HepG2 (cell line): ENCODE data around the gene PRELP. TPM values are rescaled to one million over a fixed set of nuclear protein-coding genes. Genes with fewer than 3 reads are reported as not detected.

Experiments used
- ATAC-seq: fragments of 200-7000 bp; cut with Tn5 transposase; 3 replicates; pipeline ENCODE4 v1.9.1; 2020; ENCODE audit warnings: mild to moderate bottlenecking, moderate library complexity
- BruUV-seq: library from RNA; stranded (reverse); fragments of 400-500 nt; replicated peaks from 2 replicates; lab custom pipeline; 2021; lab: Mats Ljungman, UMichigan
- CTCF ChIA-PET: fragments of 300-600 bp; formaldehyde crosslinking; extraction: SDS; loops from one replicate; lab custom pipeline; 2021; ENCODE audit warnings: low total read pairs, inconsistent platforms, low intra/inter-chr PET ratio; lab: Yijun Ruan, JAX
- POLR2A ChIA-PET: fragments of 350-600 bp; sonication (Branson Sonifier 250); formaldehyde crosslinking; loops from one replicate; lab custom pipeline; 2020; ENCODE audit warnings: antibody characterized with exemption, inconsistent platforms; lab: Yijun Ruan, JAX
- DNase-seq: peaks from one replicate; pipeline ENCODE4 v3.0.0-alpha.2; 2015; ENCODE audit warnings: low spot score
- FAIRE-seq: peaks from 3 replicates; lab custom pipeline; 2011; peaks lifted over from hg19 to GRCh38; lab: Jason Lieb, UNC
- H2AFZ ChIP-seq: one replicate; pipeline ENCODE4 v1.6.1; 2011; ENCODE audit warnings: low read length, inconsistent platforms
- H3K27ac ChIP-seq: fragments of 300-600 bp; 3 replicates; pipeline ENCODE4 v1.8.0; 2011; ENCODE audit warnings: mixed run types, mild to moderate bottlenecking, mixed read lengths, low read length, inconsistent platforms; ENCODE audit not compliant: insufficient read depth; ENCODE audit errors: extremely low read length
- H3K27me3 ChIP-seq, 2 experiments: fragments of 200-600 bp in 1 of 2; 2 replicates in 1 of 2; 3 replicates in 1 of 2; pipeline versions ENCODE4 v1.6.0 to v1.8.0; 2011; ENCODE audit warnings: low read length in 2 of 2, mild to moderate bottlenecking in 2 of 2, moderate library complexity in 2 of 2, inconsistent platforms in 1 of 2; ENCODE audit not compliant: insufficient read depth in 2 of 2, control insufficient read depth in 1 of 2
- H3K36me3 ChIP-seq, 2 experiments: fragments of 200-600 bp in 1 of 2; replicated peaks in 1 of 2; 2 replicates in 1 of 2; 3 replicates in 1 of 2; pipeline versions ENCODE4 v1.5.1 to v1.8.0; 2011; ENCODE audit warnings: low read length in 2 of 2, inconsistent platforms in 1 of 2; ENCODE audit not compliant: insufficient read depth in 2 of 2, control insufficient read depth in 1 of 2
- H3K4me1 ChIP-seq: 2 replicates; pipeline ENCODE4 v1.5.1; 2012; ENCODE audit warnings: low read length, inconsistent platforms; ENCODE audit not compliant: insufficient read depth
- H3K4me2 ChIP-seq: 2 replicates; pipeline ENCODE4 v1.6.0; 2011; ENCODE audit warnings: low read depth, low read length, inconsistent platforms
- H3K4me3 ChIP-seq, 3 experiments: fragments of 200-600 bp in 1 of 3; sonication (generic), shearing (Covaris generic) in 1 of 3; replicated peaks in 1 of 3; 2 replicates each; pipeline ENCODE4 v1.5.1; 2011 to 2016; ENCODE audit warnings: low read length in 3 of 3, inconsistent platforms in 2 of 3, low read depth in 2 of 3, mild to moderate bottlenecking in 2 of 3, control low read depth in 1 of 3, mixed read lengths in 1 of 3; ENCODE audit not compliant: insufficient read depth in 1 of 3
- H3K79me2 ChIP-seq: one replicate; pipeline ENCODE4 v1.6.1; 2011; ENCODE audit warnings: low read length, inconsistent platforms; ENCODE audit not compliant: insufficient read depth
- H3K9ac ChIP-seq: 2 replicates; pipeline ENCODE4 v1.6.0; 2011; ENCODE audit warnings: mild to moderate bottlenecking, low read depth, low read length, inconsistent platforms; ENCODE audit not compliant: insufficient read depth
- H3K9me3 ChIP-seq: 2 replicates; pipeline ENCODE4 v1.5.1; 2012; ENCODE audit warnings: mild to moderate bottlenecking, low read length
- H4K20me1 ChIP-seq: 2 replicates; pipeline ENCODE4 v1.6.0; 2011; ENCODE audit warnings: inconsistent platforms, mild to moderate bottlenecking, low read length, moderate library complexity; ENCODE audit not compliant: insufficient read depth
- BHLHE40 ChIP-seq: IDR thresholded peaks from 2 replicates; pipeline ENCODE4 v1.6.1; 2011; ENCODE audit warnings: low read length, improper control_type of control experiment
- CREB1 ChIP-seq, 2 experiments: fragments of 450-650 bp in 1 of 2; IDR thresholded peaks; 2 replicates each; pipeline ENCODE4 v1.6.1; 2016 to 2017; ENCODE audit warnings: control low read depth in 1 of 2, mild to moderate bottlenecking in 1 of 2, missing compliant biosample characterization in 1 of 2, missing genetic modification characterization in 1 of 2
- HDAC6 ChIP-seq: fragments of 200-600 bp; sonication (generic); IDR thresholded peaks from 2 replicates; pipeline ENCODE4 v1.7.0; 2017; ENCODE audit warnings: mild to moderate bottlenecking, antibody characterized with exemption, low read length, low read depth
- MEF2D ChIP-seq: sonication (generic); formaldehyde crosslinking; IDR thresholded peaks from 2 replicates; pipeline ENCODE4 v1.5.1; 2020; ENCODE audit warnings: mild to moderate bottlenecking, missing genetic modification reagents
- SIN3A ChIP-seq: IDR thresholded peaks from 2 replicates; pipeline ENCODE4 v1.6.1; 2011; ENCODE audit warnings: low read depth, mild to moderate bottlenecking, control low read depth, low read length, borderline replicate concordance
- ZNF510 ChIP-seq: sonication (generic); formaldehyde crosslinking; IDR thresholded peaks from 2 replicates; pipeline ENCODE4 v1.4.0; 2020; ENCODE audit warnings: low read depth, mild to moderate bottlenecking, missing genetic modification reagents
- WGBS: methylation state at CpG from one replicate; pipeline ENCODE4 v1.1.6; 2017; ENCODE audit warnings: low lambda C conversion rate; 5-methylcytosine and 5-hydroxymethylcytosine counted together
- in situ Hi-C: cut with HindIII; loops from 2 replicates; pipeline ENCODE4 v1.10.0; 2017; ENCODE audit warnings: low pct_unique_long_range_greater_than_20kb; ENCODE audit not compliant: extremely low pct_ligation_motif_present
- intact Hi-C: fragments of 100-400 bp; cut with micrococcal nuclease; formaldehyde crosslinking; loops from one replicate; pipeline ENCODE4 v1.10.0; 2022; ENCODE audit not compliant: unreplicated experiment
- polyA plus RNA-seq, 8 experiments: library from polyadenylated mRNA; depleted of rRNA in 3 of 8; stranded (reverse) in 7 of 8; unstranded in 1 of 8; fragments of >200 nt; fragmentation: Illumina TruSeq in 4 of 8; extraction: Trizol in 4 of 8; gene quantifications; 2 replicates each; pipeline versions ENCODE4 v1.2.1 to v1.2.3, GENCODE V29; 2011 to 2016; ENCODE audit warnings: low read depth in 4 of 8, missing spikeins in 1 of 8, mixed read lengths in 1 of 8; ENCODE audit not compliant: insufficient read depth in 1 of 8
- total RNA-seq, 5 experiments: library from RNA; depleted of rRNA; stranded (reverse); fragments of >200 nt; fragmentation: Illumina TruSeq; extraction: Trizol; gene quantifications; 2 replicates each; pipeline ENCODE4 v1.2.3, GENCODE V29; 2016; ENCODE audit warnings: low read depth in 1 of 5
- TF ChIP-seq, protein P1 (sequence below): sonication (generic); formaldehyde crosslinking; IDR thresholded peaks from 2 replicates; pipeline ENCODE4 v1.9.0; 2021; ENCODE audit warnings: missing genetic modification reagents, borderline replicate concordance
- TF ChIP-seq, protein P2 (sequence below): sonication (generic); formaldehyde crosslinking; IDR thresholded peaks from 2 replicates; pipeline ENCODE4 v1.4.0; 2020; ENCODE audit warnings: missing genetic modification reagents, borderline replicate concordance

Gene PRELP
- total and polyA plus RNA-seq, 2 of the 13 experiments (the other 11 are each of a cell fraction or from before 2014, with no cell fraction given), result not detected

DNA sequence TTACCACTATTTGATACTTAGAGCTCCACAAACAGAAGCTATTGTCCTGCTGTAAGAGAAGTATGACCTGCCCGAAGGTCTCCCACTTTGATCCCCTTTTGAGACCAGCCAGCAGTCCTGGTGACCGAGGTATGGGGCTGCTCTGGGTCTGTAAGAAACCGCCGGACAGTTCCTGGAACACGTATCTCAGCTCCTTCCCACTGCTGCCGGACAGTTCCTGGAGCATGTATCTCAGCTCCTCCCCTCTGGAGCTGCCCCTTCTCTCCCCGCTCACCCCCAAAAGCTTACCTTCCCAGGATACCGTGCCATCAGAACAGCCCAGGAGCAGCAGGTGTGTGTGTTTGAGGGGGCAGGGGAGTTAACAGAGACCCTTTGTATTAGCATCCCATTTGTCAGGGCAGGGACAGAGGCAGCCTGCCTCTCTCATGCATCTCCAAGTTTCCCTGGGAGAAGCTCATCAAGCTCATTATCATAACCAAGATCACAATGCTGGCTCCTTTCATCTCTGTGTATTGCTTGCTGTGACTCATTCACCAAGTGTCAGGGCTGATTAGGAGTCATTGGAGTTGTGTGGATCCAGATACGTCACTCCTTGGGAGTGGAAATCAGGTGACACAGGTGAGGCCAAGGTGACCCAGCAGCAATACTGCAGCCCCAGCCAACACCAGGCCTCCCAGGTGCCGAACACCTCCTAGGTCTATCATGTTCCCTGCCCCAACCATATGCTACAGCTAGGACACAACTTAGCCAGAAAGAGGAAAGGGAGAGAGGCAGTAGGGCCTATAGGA, 43.6 kb downstream of the PRELP start:
- ChIA-PET POLR2A (no interaction called here), CTCF (no interaction called here)
- intact Hi-C loops, result no loop called here
- no peak overlapping the region for H3K4me2 ChIP-seq
- H3K9me3 ChIP-seq, result no peaks in the 10 kb centered on the region
- H3K27me3 ChIP-seq, result peaks cover 3 to 13% of the 10 kb centered on the region in 2 experiments; a peak in 3 of 5 replicates
- no peaks in the 10 kb centered on the region for H4K20me1 ChIP-seq
- no peak for FAIRE-seq
- BruUV-seq, result no TSS peak
- H3K27ac ChIP-seq, result no peak overlapping the region
- no peaks in the 10 kb centered on the region for H3K79me2 ChIP-seq
- H3K36me3 ChIP-seq, result no peaks in the 10 kb centered on the region
- no peak for ATAC-seq
- DNase-seq, result no peak
- H3K4me3 ChIP-seq, result no peak overlapping the region
- no peak overlapping the region for H2AFZ ChIP-seq
- H3K9ac ChIP-seq, result no peak overlapping the region
- TF ChIP-seq HDAC6 (no peak), SIN3A (no peak), MEF2D (CRISPR knock-in tag) (no peak), BHLHE40 (no peak), CREB1 (IDR thresholded peaks at IDR 0.05) (peak; percentile 66), CREB1 (CRISPR knock-in tag; IDR thresholded peaks at IDR 0.05) (no peak), ZNF510 (CRISPR knock-in tag) (no peak)
- TF ChIP-seq, protein P1, sequence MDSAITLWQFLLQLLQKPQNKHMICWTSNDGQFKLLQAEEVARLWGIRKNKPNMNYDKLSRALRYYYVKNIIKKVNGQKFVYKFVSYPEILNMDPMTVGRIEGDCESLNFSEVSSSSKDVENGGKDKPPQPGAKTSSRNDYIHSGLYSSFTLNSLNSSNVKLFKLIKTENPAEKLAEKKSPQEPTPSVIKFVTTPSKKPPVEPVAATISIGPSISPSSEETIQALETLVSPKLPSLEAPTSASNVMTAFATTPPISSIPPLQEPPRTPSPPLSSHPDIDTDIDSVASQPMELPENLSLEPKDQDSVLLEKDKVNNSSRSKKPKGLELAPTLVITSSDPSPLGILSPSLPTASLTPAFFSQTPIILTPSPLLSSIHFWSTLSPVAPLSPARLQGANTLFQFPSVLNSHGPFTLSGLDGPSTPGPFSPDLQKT (CRISPR knock-in tag), result no peak
- TF ChIP-seq, protein P2, sequence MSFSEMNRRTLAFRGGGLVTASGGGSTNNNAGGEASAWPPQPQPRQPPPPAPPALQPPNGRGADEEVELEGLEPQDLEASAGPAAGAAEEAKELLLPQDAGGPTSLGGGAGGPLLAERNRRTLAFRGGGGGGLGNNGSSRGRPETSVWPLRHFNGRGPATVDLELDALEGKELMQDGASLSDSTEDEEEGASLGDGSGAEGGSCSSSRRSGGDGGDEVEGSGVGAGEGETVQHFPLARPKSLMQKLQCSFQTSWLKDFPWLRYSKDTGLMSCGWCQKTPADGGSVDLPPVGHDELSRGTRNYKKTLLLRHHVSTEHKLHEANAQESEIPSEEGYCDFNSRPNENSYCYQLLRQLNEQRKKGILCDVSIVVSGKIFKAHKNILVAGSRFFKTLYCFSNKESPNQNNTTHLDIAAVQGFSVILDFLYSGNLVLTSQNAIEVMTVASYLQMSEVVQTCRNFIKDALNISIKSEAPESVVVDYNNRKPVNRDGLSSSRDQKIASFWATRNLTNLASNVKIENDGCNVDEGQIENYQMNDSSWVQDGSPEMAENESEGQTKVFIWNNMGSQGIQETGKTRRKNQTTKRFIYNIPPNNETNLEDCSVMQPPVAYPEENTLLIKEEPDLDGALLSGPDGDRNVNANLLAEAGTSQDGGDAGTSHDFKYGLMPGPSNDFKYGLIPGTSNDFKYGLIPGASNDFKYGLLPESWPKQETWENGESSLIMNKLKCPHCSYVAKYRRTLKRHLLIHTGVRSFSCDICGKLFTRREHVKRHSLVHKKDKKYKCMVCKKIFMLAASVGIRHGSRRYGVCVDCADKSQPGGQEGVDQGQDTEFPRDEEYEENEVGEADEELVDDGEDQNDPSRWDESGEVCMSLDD (CRISPR knock-in tag), result no peak
- TF ChIP-seq, all 625 proteins: peak for 1
- in situ Hi-C loops, result no loop called here
- WGBS, result 34% methylated on average over 7 of the region's 10 CpGs
- no peaks in the 10 kb centered on the region for H3K4me1 ChIP-seq
